Measurements from ENCODE around the gene BMP10. TPM values are rescaled to one million over a fixed set of nuclear protein-coding genes. Genes with fewer than 3 reads are reported as not detected.

The BMP10 gene
- total RNA-seq (2014; rRNA removed; shearing (Covaris generic); ENCODE audit: low replicate concordance) = not detected in 2 replicates

GRCh38 chr2:68871159-68871764 is at the start of gene BMP10:
BMP10 (minus strand) TSS chr2:68871397; CDS start chr2:68871358, 39 bp downstream.
- no peak within 1 kb of the TSS for H2AFZ ChIP-seq (ENCODE audit: low read length)
- no peak within 1 kb of the TSS for H3K4me3 ChIP-seq (ENCODE audit: low read length)
- H3K36me3 ChIP-seq (ENCODE audit: insufficient read depth, low read length) = no peaks in the 10 kb centered on the region
- H3K4me2 ChIP-seq (ENCODE audit: low read depth, low read length, poor library complexity, severe bottlenecking) = no peak within 1 kb of the TSS
- no peaks in the 10 kb centered on the region for H3K9me3 ChIP-seq (ENCODE audit: low read length)
- H3K9ac ChIP-seq (ENCODE audit: low read length) = no peak within 1 kb of the TSS
- H3K79me2 ChIP-seq (ENCODE audit: low read length) = no peaks in the 10 kb centered on the region
- no peak for DNase-seq
- no peaks in the 10 kb centered on the region for H3K27me3 ChIP-seq (ENCODE audit: low read length)
- H3K27ac ChIP-seq (ENCODE audit: low read length) = no peak within 1 kb of the TSS
- no peaks in the 10 kb centered on the region for H4K20me1 ChIP-seq (ENCODE audit: insufficient read depth, low read depth, low read length)
- no peaks in the 10 kb centered on the region for H3K4me1 ChIP-seq (ENCODE audit: low read length)
- H3K9me2 ChIP-seq (replicated peaks; ENCODE audit: insufficient read depth, low read length) = no peaks in the 10 kb centered on the region

DNA sequence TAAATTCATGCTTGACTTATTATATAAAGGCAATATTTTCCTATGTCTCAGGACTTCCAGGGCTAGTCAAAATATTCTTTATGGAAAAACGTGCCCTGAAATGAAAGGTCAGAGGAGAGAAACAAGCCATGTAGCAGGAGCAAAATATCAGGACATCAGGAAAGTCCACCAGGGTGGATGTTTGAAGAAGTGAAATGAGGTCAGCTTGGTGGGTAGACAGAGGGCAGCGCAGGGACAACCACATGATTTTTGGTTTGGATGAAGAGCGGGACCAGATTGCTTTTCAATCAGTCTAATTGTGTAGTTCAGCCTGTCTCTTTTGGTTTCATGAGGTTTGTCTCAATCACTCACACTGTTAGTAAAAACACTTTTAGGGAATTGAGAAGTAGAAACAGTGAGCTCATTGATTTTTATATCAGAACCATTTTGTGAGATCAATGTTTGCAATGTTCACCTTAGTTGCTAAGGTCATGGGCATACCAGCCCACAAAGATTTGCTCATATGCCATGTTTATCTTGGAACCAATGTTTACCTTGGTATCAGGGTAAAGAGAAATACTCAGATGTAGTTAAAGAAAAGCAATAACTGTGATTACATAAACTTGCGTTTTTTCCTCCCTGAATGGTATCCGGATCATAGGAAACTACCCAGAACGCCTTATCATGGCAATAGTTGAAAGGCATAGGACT is 49.4 kb upstream of the BMP10 start:
- H3K9me3 ChIP-seq (ENCODE audit: low read length) = no peaks in the 10 kb centered on the region
- H3K27me3 ChIP-seq (ENCODE audit: low read length) = no peaks in the 10 kb centered on the region
- no peak overlapping the region for H3K9ac ChIP-seq (ENCODE audit: low read length)
- H3K36me3 ChIP-seq (ENCODE audit: insufficient read depth, low read length) = no peaks in the 10 kb centered on the region
- no peak overlapping the region for H3K27ac ChIP-seq (ENCODE audit: low read length)
- no peaks in the 10 kb centered on the region for H3K79me2 ChIP-seq (ENCODE audit: low read length)
- no peaks in the 10 kb centered on the region for H4K20me1 ChIP-seq (ENCODE audit: insufficient read depth, low read depth, low read length)
- no peak for DNase-seq
- no peak overlapping the region for H3K4me2 ChIP-seq (ENCODE audit: low read depth, low read length, poor library complexity, severe bottlenecking)
- no peaks in the 10 kb centered on the region for H3K9me2 ChIP-seq (replicated peaks; ENCODE audit: insufficient read depth, low read length)
- H2AFZ ChIP-seq (ENCODE audit: low read length) = no peak overlapping the region
- peaks cover 5% of the 10 kb centered on the region for H3K4me1 ChIP-seq (ENCODE audit: low read length)
- H3K4me3 ChIP-seq (ENCODE audit: low read length) = no peak overlapping the region

DNA sequence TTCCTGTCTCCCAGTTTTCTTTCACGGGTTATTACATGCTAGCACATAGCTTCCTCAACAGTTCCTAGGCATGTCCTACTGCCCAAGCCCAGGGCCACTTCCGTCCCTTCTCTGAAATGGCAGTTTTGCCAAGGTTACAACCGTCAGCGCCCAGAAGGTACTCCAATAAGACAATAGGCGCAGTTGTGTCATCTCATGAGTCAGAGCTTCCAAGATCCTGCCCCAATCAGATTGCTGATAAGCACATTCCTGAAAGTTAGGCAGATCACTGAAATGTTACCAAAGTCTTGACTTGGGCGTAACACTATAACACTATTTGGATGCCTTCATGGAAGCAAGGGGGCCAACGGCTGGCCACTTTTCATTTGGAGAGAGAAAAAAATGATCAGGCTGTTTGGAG is 47.3 kb upstream of the BMP10 start:
- Histone ChIP-seq H4K20me1 (ENCODE audit: insufficient read depth, low read depth, low read length) (no peaks in the 10 kb centered on the region), H3K4me1 (ENCODE audit: low read length) (no peaks in the 10 kb centered on the region), H3K4me2 (ENCODE audit: low read depth, low read length, poor library complexity, severe bottlenecking) (no peak overlapping the region), H3K36me3 (ENCODE audit: insufficient read depth, low read length) (no peaks in the 10 kb centered on the region), H3K27me3 (ENCODE audit: low read length) (no peaks in the 10 kb centered on the region), H3K9me2 (replicated peaks; ENCODE audit: insufficient read depth, low read length) (no peaks in the 10 kb centered on the region), H3K4me3 (ENCODE audit: low read length) (no peak overlapping the region), H3K79me2 (ENCODE audit: low read length) (no peaks in the 10 kb centered on the region), H3K27ac (ENCODE audit: low read length) (no peak overlapping the region), H3K9me3 (ENCODE audit: low read length) (no peaks in the 10 kb centered on the region), H3K9ac (ENCODE audit: low read length) (no peak overlapping the region), H2AFZ (ENCODE audit: low read length) (no peak overlapping the region)
- DNase-seq = no peak

DNA sequence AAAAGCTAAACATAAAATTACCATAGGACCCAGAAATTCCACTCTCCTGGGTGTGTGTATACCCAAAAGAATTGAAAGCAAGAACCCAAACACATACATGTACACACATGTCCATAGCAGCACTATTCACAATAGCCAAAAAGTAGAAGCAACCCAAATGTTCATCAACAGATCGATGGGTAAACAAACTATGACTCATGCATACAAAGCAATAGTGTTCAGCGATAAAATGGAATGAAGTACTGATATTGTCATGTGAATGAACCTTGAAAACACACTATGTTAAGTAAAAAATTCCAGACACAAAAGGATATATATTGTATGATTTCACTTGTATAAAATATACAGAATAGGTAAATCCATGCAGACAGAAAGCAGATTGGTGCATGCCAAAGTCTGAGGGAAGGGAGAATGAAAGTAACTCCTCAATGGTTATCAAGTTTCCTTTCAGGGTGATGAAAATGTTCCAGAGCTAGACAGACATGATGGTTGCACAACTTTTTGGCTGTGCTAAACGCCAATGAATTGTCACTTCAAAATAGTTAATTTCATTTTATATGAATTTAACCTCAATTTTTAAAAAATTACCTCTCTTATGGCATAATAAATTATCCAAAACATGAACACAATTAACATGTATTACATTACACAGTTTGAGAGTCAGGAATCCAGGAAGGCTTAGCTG is 46.0 kb upstream of the BMP10 start:
- no peak overlapping the region for H3K9ac ChIP-seq (ENCODE audit: low read length)
- H3K27ac ChIP-seq (ENCODE audit: low read length) = no peak overlapping the region
- H3K9me2 ChIP-seq (replicated peaks; ENCODE audit: insufficient read depth, low read length) = no peaks in the 10 kb centered on the region
- H2AFZ ChIP-seq (ENCODE audit: low read length) = no peak overlapping the region
- H3K27me3 ChIP-seq (ENCODE audit: low read length) = no peaks in the 10 kb centered on the region
- H3K4me1 ChIP-seq (ENCODE audit: low read length) = no peaks in the 10 kb centered on the region
- H3K79me2 ChIP-seq (ENCODE audit: low read length) = no peaks in the 10 kb centered on the region
- H3K9me3 ChIP-seq (ENCODE audit: low read length) = no peaks in the 10 kb centered on the region
- no peak overlapping the region for H3K4me3 ChIP-seq (ENCODE audit: low read length)
- H3K4me2 ChIP-seq (ENCODE audit: low read depth, low read length, poor library complexity, severe bottlenecking) = no peak overlapping the region
- DNase-seq = no peak
- no peaks in the 10 kb centered on the region for H3K36me3 ChIP-seq (ENCODE audit: insufficient read depth, low read length)
- H4K20me1 ChIP-seq (ENCODE audit: insufficient read depth, low read depth, low read length) = no peaks in the 10 kb centered on the region

- Histone ChIP-seq H3K27ac (ENCODE audit: low read length) (no peak overlapping the region), H3K36me3 (ENCODE audit: insufficient read depth, low read length) (no peaks in the 10 kb centered on the region), H2AFZ (ENCODE audit: low read length) (no peak overlapping the region), H3K9me3 (ENCODE audit: low read length) (no peaks in the 10 kb centered on the region), H3K4me3 (ENCODE audit: low read length) (no peak overlapping the region), H4K20me1 (ENCODE audit: insufficient read depth, low read depth, low read length) (no peaks in the 10 kb centered on the region), H3K9ac (ENCODE audit: low read length) (no peak overlapping the region), H3K4me2 (ENCODE audit: low read depth, low read length, poor library complexity, severe bottlenecking) (no peak overlapping the region), H3K27me3 (ENCODE audit: low read length) (no peaks in the 10 kb centered on the region), H3K4me1 (ENCODE audit: low read length) (no peaks in the 10 kb centered on the region), H3K9me2 (replicated peaks; ENCODE audit: insufficient read depth, low read length) (no peaks in the 10 kb centered on the region), H3K79me2 (ENCODE audit: low read length) (no peaks in the 10 kb centered on the region)
- DNase-seq = no peak
Measured at GRCh38 chr2:68916226-68916625, 45.0 kb upstream of the BMP10 start.

DNA sequence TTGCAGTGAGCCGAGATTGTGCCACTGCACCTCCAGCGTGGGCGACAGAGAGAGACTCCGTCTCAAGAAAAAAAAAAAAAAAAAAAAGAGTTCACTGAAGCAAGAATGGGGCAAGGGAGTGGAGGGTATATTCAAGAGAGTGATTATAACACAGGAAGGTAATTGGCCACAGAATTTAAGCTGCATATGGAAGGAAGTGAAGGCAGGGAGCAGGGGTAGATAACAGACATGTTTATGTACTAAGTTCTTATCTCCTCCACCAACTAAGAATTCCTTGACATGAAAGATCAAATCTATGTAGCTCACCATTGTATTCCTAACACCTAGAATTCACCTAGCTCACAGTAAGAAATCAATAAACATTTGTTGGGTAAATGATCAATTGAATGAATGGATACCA is 44.2 kb upstream of the BMP10 start:
- no peak overlapping the region for H3K27ac ChIP-seq (ENCODE audit: low read length)
- H4K20me1 ChIP-seq (ENCODE audit: insufficient read depth, low read depth, low read length) = no peaks in the 10 kb centered on the region
- no peaks in the 10 kb centered on the region for H3K27me3 ChIP-seq (ENCODE audit: low read length)
- H3K4me1 ChIP-seq (ENCODE audit: low read length) = peaks cover 4% of the 10 kb centered on the region; the same call in 1 of the 2 replicates
- H3K9ac ChIP-seq (ENCODE audit: low read length) = no peak overlapping the region
- H3K4me2 ChIP-seq (ENCODE audit: low read depth, low read length, poor library complexity, severe bottlenecking) = no peak overlapping the region
- no peaks in the 10 kb centered on the region for H3K36me3 ChIP-seq (ENCODE audit: insufficient read depth, low read length)
- no peak overlapping the region for H2AFZ ChIP-seq (ENCODE audit: low read length)
- H3K79me2 ChIP-seq (ENCODE audit: low read length) = no peaks in the 10 kb centered on the region
- no peaks in the 10 kb centered on the region for H3K9me3 ChIP-seq (ENCODE audit: low read length)
- no peak overlapping the region for H3K4me3 ChIP-seq (ENCODE audit: low read length)
- H3K9me2 ChIP-seq (replicated peaks; ENCODE audit: insufficient read depth, low read length) = no peaks in the 10 kb centered on the region
- DNase-seq = no peak

GRCh38 chr2:68913359-68913758 is 42.2 kb upstream of the BMP10 start:
- no peaks in the 10 kb centered on the region for H3K36me3 ChIP-seq (ENCODE audit: insufficient read depth, low read length)
- peaks cover 18% of the 10 kb centered on the region for H3K4me1 ChIP-seq (ENCODE audit: low read length)
- no peak overlapping the region for H3K9ac ChIP-seq (ENCODE audit: low read length)
- no peak overlapping the region for H3K4me3 ChIP-seq (ENCODE audit: low read length)
- no peaks in the 10 kb centered on the region for H3K9me3 ChIP-seq (ENCODE audit: low read length)
- no peak overlapping the region for H3K4me2 ChIP-seq (ENCODE audit: low read depth, low read length, poor library complexity, severe bottlenecking)
- no peaks in the 10 kb centered on the region for H3K9me2 ChIP-seq (replicated peaks; ENCODE audit: insufficient read depth, low read length)
- DNase-seq = no peak
- H3K27ac ChIP-seq (ENCODE audit: low read length) = no peak overlapping the region
- H3K27me3 ChIP-seq (ENCODE audit: low read length) = no peaks in the 10 kb centered on the region
- H4K20me1 ChIP-seq (ENCODE audit: insufficient read depth, low read depth, low read length) = no peaks in the 10 kb centered on the region
- H2AFZ ChIP-seq (ENCODE audit: low read length) = no peak overlapping the region
- H3K79me2 ChIP-seq (ENCODE audit: low read length) = no peaks in the 10 kb centered on the region

GRCh38 chr2:68912732-68913131 is 41.5 kb upstream of the BMP10 start:
- Histone ChIP-seq H3K4me1 (ENCODE audit: low read length) (peaks cover 24% of the 10 kb centered on the region), H3K79me2 (ENCODE audit: low read length) (no peaks in the 10 kb centered on the region)
- DNase-seq = no peak

More at GRCh38 chr2:68912732-68913131, 41.5 kb upstream of the BMP10 start:
- Histone ChIP-seq H4K20me1 (ENCODE audit: insufficient read depth, low read depth, low read length) (no peaks in the 10 kb centered on the region), H3K27me3 (ENCODE audit: low read length) (no peaks in the 10 kb centered on the region), H2AFZ (ENCODE audit: low read length) (peak overlapping the region; percentile 8; the same call in 1 of the 2 replicates), H3K4me2 (ENCODE audit: low read depth, low read length, poor library complexity, severe bottlenecking) (no peak overlapping the region), H3K9me2 (replicated peaks; ENCODE audit: insufficient read depth, low read length) (no peaks in the 10 kb centered on the region), H3K27ac (ENCODE audit: low read length) (no peak overlapping the region), H3K9me3 (ENCODE audit: low read length) (no peaks in the 10 kb centered on the region), H3K4me3 (ENCODE audit: low read length) (no peak overlapping the region), H3K9ac (ENCODE audit: low read length) (no peak overlapping the region), H3K36me3 (ENCODE audit: insufficient read depth, low read length) (no peaks in the 10 kb centered on the region)
